ENCODE results near the gene FBL.

FBL gene

GRCh38 chr19:39840492-39840891 lies 5.7 kb downstream of the FBL start:
- DNase-seq, result no peak

DNA sequence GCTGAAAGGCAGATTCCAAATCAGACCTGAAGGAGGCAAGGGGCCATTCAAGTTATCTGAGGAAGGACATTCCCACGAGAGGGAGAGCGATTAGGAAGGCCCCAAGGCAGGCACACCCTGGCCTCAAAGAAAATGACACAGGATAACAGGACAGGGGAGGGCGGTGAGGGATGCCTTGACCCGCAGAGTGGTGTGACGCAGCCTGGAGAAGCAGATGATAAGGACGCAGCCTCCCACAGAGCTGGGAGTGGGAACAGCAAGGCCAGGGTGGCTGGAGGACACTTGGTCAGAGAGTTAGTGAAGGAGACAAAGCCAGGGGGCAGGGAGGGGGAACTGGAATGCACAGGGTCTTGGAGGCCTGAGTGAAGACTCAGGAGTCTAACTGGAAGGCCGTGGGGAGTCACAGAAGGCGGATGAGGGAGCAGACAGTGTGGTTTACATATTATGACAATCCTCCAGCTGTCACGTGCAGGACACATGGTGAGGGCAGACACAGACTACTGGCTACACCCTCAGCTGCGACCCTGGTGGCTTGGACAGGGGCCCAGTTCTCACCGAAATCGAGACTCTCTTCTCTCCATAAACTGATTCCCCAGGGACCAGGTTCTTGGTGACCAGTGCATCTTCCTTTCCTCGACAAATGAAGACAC lies 6.4 kb downstream of the FBL start:
- DNase-seq, result no peak

GRCh38 chr19:39838569-39838968 lies 7.6 kb downstream of the FBL start:
- no peak for DNase-seq

DNA sequence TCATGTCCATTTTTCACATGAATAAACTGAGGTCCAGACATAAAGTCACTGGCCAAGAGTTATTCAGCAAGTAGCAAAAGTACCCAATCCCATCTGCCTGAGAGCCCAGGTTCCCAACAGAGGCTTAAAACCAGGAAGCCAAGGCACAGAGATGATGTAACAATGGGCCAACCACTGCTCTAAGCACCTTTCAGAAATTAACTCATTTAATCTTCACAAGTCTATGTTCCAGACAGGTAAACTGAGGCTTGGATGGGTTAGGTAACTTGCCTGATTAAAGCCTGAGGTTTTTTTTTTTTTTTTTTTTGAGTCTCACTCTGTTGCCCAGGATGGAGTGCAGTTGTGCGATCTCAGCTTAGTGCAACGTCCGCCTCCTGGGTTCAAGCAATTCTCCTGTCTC lies 8.2 kb downstream of the FBL start:
- no peak for DNase-seq

GRCh38 chr19:39834287-39834841 lies 11.8 kb downstream of the FBL start:
- no peak for DNase-seq

GRCh38 chr19:39833464-39834286 lies 12.5 kb downstream of the FBL start, which contains the start of gene DYRK1B:
TSS of gene DYRK1B (minus strand) at chr19:39834162. CDS start at chr19:39831867, 2,295 bp downstream.
- peak; percentile 99 for DNase-seq

- no peak for DNase-seq
Measured at GRCh38 chr19:39833160-39833463, 13.1 kb downstream of the FBL start.

DNA sequence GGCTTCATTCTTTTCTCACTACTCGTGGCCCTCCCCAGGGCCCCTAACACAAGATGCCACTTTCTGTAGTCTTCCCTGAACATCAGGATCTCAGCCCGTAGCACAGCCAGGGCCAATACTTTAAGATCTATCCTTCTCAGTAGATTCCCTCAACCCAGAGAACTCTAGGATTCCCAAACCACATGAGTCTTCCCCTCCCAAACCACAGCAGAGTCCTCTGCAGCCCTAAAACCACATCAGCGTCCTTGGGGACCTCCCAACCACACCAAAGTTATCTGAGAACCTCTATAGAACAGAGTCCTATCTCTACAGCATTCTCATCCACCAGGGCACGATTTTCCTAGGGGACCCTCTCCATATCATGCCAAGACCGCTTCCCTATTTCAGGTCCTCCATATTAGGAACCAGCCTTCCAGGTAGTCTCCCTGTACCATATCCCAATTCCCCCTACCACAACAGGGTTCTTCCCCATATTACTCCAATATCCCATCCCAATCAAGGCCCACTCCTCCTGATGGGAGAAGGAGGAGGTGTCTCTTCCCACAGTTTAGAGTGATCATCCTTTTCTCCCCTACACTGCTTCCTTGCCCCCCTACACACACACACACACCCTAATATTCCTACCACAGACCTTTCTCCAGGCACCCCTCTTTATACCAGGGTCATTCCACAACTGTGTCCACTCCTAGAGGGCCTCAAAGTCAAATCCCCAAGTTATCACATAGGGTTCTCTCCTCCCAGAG lies 13.7 kb downstream of the FBL start:
- no peak for DNase-seq

GRCh38 chr19:39831679-39832078 lies 14.5 kb downstream of the FBL start:
- DNase-seq, result no peak

- DNase-seq, result no peak
Measured at GRCh38 chr19:39830847-39831246, 15.3 kb downstream of the FBL start.

- no peak for DNase-seq
Measured at GRCh38 chr19:39830406-39830805, 15.8 kb downstream of the FBL start.

GRCh38 chr19:39829702-39830275 lies 16.4 kb downstream of the FBL start:
- no peak for DNase-seq

GRCh38 chr19:39828654-39829032 lies 17.5 kb downstream of the FBL start:
- DNase-seq, result no peak

DNA sequence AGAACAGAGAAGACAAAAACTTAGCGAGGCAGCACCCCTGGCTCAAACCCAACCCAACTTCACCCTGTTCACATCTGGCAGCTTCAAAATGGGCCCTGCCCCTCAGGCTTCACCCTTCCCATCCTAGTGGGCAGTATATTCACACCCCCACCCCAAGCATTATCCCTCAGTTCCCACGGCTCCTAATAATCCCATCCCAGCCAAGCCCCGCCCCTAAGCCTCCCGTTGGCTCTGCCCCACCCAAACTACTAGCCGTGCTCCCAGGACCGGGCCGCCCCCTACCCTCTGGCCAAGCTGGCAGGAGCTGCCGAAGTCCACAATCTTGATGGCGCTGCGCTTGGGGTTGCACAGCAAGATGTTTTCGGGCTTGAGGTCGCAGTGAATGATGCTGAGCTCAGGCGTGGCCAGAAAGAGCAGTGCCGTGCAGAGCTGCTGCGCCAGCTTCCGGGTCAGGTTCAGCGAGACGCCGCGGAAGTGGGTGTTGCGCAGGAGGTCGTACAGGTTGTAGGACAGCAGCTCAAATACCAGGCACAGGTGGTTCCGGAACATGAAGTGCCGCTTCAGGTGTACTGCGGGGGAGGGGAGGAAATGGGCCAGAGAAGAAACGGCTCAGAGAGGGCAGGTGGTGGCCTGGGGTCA lies 18.0 kb downstream of the FBL start:
- no peak for DNase-seq

GRCh38 chr19:39827216-39827615 lies 19.0 kb downstream of the FBL start:
- DNase-seq, result no peak

DNA sequence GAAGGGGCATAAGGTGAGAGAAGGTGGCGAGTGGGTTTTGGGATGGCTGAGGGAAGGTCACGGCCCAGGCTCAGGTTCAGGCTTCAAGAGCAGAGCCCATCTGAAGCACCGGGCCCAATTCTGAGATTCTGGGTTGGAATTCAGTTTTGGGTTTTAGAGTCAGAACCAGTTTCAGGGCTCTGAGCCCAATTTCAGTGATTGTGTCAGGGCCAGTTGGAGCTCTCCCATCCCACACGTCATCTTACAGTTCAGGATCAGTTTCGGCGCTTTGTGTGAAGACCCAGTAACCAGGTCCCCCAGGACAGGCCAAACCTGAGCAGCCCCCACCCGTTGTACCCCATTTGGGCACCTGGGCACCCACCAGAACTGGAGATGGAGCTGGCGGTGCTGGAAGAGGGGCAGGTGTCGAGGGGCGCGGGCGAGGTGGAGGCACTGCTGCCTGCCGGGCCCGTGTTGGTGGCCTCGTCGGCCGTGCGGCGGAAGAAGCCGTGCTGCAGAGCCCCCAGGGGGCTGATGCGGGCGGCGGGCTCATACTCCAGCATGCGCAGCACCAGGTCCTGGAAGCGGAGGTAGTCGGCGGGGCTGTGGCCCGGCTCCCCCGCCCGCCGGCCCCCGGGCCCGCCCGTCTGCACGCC lies 19.8 kb downstream of the FBL start:
- no peak for DNase-seq

DNA sequence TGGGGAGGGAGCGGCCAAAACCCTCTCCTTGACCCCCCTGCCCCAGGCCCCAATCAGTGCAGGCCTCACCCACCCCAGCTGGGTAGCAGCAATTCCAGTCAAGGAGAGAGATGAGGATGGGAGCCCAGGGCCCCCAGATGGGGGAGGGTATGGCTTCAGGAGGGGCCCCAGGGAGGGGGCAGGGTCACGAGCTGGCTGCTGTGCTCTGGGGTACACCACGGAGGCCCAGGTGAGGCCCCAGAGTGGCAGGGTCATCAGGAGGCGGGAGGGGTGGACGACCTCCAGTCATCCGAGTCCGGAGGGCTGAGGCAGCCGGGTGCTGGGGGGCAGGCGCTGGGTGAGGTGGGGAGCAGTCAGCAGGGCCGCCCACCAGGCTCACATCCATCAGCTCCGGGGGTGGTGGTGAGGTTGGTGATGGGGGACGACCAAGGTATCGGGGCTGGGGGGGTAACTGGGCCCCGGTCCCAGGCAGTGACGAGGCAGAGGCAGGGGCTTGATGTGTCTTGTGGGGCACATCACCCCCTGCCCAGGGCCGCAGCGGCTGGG lies 20.6 kb downstream of the FBL start:
- DNase-seq, result no peak

DNA sequence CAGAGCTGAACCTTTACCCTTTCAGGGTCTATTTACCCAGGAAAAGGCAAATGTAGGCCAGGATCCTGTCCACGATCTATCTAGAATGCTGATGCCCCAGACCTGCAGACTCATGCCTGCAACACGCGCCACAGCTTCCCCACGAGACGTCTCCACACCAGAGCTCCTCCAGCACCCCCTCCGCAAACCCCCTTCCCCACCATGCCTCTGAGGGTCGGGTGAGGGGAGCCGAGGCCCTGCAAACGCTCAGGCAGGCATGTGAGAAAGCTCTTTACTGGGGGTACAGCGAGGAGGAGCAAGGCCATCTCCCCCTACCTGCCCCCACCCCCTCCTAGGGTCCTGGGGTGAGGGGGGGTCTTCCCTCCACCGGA lies 21.1 kb downstream of the FBL start:
- DNase-seq, result no peak

GRCh38 chr19:39824143-39825092 lies 21.8 kb downstream of the FBL start:
- DNase-seq, result peak; percentile 89

DNA sequence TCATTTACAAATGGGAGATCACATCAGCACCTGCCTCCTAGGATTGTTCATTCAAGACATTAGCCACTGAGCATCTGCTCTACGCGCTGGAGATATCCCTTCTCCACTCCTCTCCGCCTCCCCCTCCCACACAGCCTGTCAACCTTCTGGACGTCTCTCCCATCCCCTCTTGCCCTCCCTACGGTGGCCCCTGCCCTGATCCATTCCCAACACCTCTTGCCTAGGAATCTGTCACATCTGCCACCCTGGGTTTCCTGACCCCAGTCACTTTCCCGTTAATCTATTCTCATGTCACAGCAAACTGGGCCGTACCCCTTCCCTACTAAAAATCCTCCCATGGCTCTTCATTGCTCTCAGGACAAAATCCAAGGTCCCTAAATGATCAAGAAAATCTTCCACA lies 22.5 kb downstream of the FBL start:
- no peak for DNase-seq

DNA sequence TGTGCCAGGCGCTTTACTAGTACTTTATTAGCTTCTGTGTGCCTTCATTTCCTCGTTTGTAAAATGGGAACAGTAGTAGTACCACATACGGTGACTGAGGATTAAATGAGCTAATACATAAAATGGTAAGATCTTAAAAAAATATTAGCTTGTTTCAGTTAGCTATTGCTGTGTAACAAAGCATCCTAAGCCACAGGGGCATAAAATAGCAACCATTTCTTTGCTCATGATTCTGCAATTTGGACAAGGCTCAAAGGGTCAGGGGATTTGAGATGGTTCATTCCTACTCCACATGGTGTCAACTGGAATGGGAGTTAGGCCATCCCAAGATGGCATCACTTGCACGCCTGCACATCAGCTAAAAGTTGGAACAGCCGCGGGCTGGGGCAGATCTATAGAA lies 25.5 kb downstream of the FBL start:
- DNase-seq, result no peak
